ENCODE results near the gene HMGXB3. TPM values are rescaled to one million over a fixed set of nuclear protein-coding genes. Genes with fewer than 3 reads are reported as not detected.

Gene HMGXB3
- total RNA-seq, 1 experiment from 2014 or later: 56.2 TPM

GRCh38 chr5:150056075-150056443 is 55.5 kb downstream of the HMGXB3 start:
- H3K27me3 ChIP-seq (ENCODE audit: control insufficient read depth, insufficient read depth, low read length): no peaks in the 10 kb centered on the region
- in situ Hi-C loops (cut with HindIII; ENCODE audit: low pct_unique_long_range_greater_than_20kb, low sequenced_read_pairs): no loop called here
- DNase-seq (ENCODE audit: low read depth, low spot score): no peak
- intact Hi-C loops (cut with micrococcal nuclease; ENCODE audit: unreplicated experiment): no loop called here
- H3K4me1 ChIP-seq (ENCODE audit: control insufficient read depth, insufficient read depth, low read length): no peaks in the 10 kb centered on the region
- no peak overlapping the region for H3K27ac ChIP-seq (ENCODE audit: low read length)
- H3K36me3 ChIP-seq (ENCODE audit: control insufficient read depth, insufficient read depth, low read length): peaks cover 4% of the 10 kb centered on the region
- TF ChIP-seq SIN3A (IDR thresholded peaks at IDR 0.05; ENCODE audit: borderline replicate concordance, insufficient read depth, low read depth, low read length) (no peak), REST (IDR thresholded peaks at IDR 0.05; ENCODE audit: insufficient read depth in 1 of 2, low read depth in 2 of 2, low read length in 1 of 2) (no peak), CTCF (IDR thresholded peaks at IDR 0.05) (no peak), POLR2AphosphoS5 (IDR thresholded peaks at IDR 0.05; ENCODE audit: low read depth, low read length) (no peak), TCF7L2 (IDR thresholded peaks at IDR 0.05; ENCODE audit: low read depth, low read length) (no peak)
- no peak overlapping the region for H3K4me3 ChIP-seq (ENCODE audit: low read depth in 2 of 2, low read length in 2 of 2)
- ChIA-PET CTCF (no interaction called here), POLR2A (no interaction called here)
- no TSS peak for BruUV-seq (replicated peaks)
- no peak for ATAC-seq
- H3K9me3 ChIP-seq (ENCODE audit: control insufficient read depth, insufficient read depth, low read depth, low read length): no peaks in the 10 kb centered on the region

- Histone ChIP-seq H3K36me3 (ENCODE audit: control insufficient read depth, insufficient read depth, low read length) (peaks cover 4% of the 10 kb centered on the region), H3K9me3 (ENCODE audit: control insufficient read depth, insufficient read depth, low read depth, low read length) (no peaks in the 10 kb centered on the region), H3K27ac (ENCODE audit: low read length) (no peak overlapping the region), H3K27me3 (ENCODE audit: control insufficient read depth, insufficient read depth, low read length) (no peaks in the 10 kb centered on the region), H3K4me1 (ENCODE audit: control insufficient read depth, insufficient read depth, low read length) (no peaks in the 10 kb centered on the region), H3K4me3 (ENCODE audit: low read depth in 2 of 2, low read length in 2 of 2) (no peak overlapping the region)
- DNase-seq (ENCODE audit: low read depth, low spot score) (no peak), ATAC-seq (0 out of 2 replicates have a peak, but pooled peaks have one; percentile 5)
- BruUV-seq (replicated peaks): no TSS peak
- in situ Hi-C loops (cut with HindIII; ENCODE audit: low pct_unique_long_range_greater_than_20kb, low sequenced_read_pairs) (no loop called here), intact Hi-C loops (cut with micrococcal nuclease; ENCODE audit: unreplicated experiment) (no loop called here)
- TF ChIP-seq REST (IDR thresholded peaks at IDR 0.05; ENCODE audit: insufficient read depth in 1 of 2, low read depth in 2 of 2, low read length in 1 of 2) (no peak), TCF7L2 (IDR thresholded peaks at IDR 0.05; ENCODE audit: low read depth, low read length) (no peak), CTCF (IDR thresholded peaks at IDR 0.05) (no peak), POLR2AphosphoS5 (IDR thresholded peaks at IDR 0.05; ENCODE audit: low read depth, low read length) (no peak), SIN3A (IDR thresholded peaks at IDR 0.05; ENCODE audit: borderline replicate concordance, insufficient read depth, low read depth, low read length) (no peak)
- ChIA-PET CTCF (no interaction called here), POLR2A (no interaction called here)
Measured at GRCh38 chr5:150057052-150057451, 56.5 kb downstream of the HMGXB3 start.
